H9 (cell line): ENCODE results near the gene ARAF. TPM values are rescaled to one million over a fixed set of nuclear protein-coding genes. Genes with fewer than 3 reads are reported as not detected.

Source experiments
- DNase-seq: peaks from one replicate; pipeline ENCODE4 v3.0.0-alpha.2; 2017
- H2AFZ ChIP-seq: one replicate; pipeline ENCODE4 v1.6.1; 2013; ENCODE audit warnings: mild to moderate bottlenecking, low read length, control low read depth, moderate library complexity
- H2AK5ac ChIP-seq: 2 replicates; pipeline ENCODE4 v1.6.1; 2013; ENCODE audit warnings: low read length, control low read depth, mixed read lengths; ENCODE audit not compliant: insufficient read length
- H2BK120ac ChIP-seq: one replicate; pipeline ENCODE4 v1.6.1; 2013; ENCODE audit warnings: low read depth, mild to moderate bottlenecking, low read length, control low read depth, inconsistent platforms; ENCODE audit not compliant: poor library complexity, severe bottlenecking
- H2BK12ac ChIP-seq: 2 replicates; pipeline ENCODE4 v1.6.1; 2013; ENCODE audit warnings: low read length, control low read depth, mixed read lengths, low read depth; ENCODE audit not compliant: insufficient read length
- H2BK15ac ChIP-seq: 2 replicates; pipeline ENCODE4 v1.6.1; 2013; ENCODE audit warnings: low read depth, low read length, control low read depth
- H2BK20ac ChIP-seq: one replicate; pipeline ENCODE4 v1.6.1; 2013; ENCODE audit warnings: low read depth, mild to moderate bottlenecking, low read length, control low read depth, inconsistent platforms; ENCODE audit not compliant: poor library complexity, severe bottlenecking
- H2BK5ac ChIP-seq: 2 replicates; pipeline ENCODE4 v1.6.1; 2013; ENCODE audit warnings: low read length, control low read depth, mixed read lengths; ENCODE audit not compliant: insufficient read length
- H3K14ac ChIP-seq: 2 replicates; pipeline ENCODE4 v1.6.1; 2013; ENCODE audit warnings: low read length, control low read depth; ENCODE audit not compliant: insufficient read depth
- H3K18ac ChIP-seq: 2 replicates; pipeline ENCODE4 v1.6.1; 2013; ENCODE audit warnings: low read depth, mild to moderate bottlenecking, mixed read lengths, low read length, control low read depth; ENCODE audit not compliant: insufficient read length
- H3K23ac ChIP-seq: 2 replicates; pipeline ENCODE4 v1.6.1; 2013; ENCODE audit warnings: low read length, control low read depth, mixed read lengths, low read depth; ENCODE audit not compliant: insufficient read length
- H3K23me2 ChIP-seq: 2 replicates; pipeline ENCODE4 v1.6.1; 2013; ENCODE audit warnings: low read depth, mild to moderate bottlenecking, mixed read lengths, low read length, control low read depth; ENCODE audit not compliant: insufficient read length, poor library complexity, severe bottlenecking
- H3K27ac ChIP-seq: 2 replicates; pipeline ENCODE4 v1.5.1; 2013; ENCODE audit warnings: low read length, control low read depth, mixed read lengths, low read depth; ENCODE audit not compliant: insufficient read length
- H3K27me3 ChIP-seq: 2 replicates; pipeline ENCODE4 v1.6.1; 2013; ENCODE audit warnings: low read length, control low read depth, inconsistent platforms; ENCODE audit not compliant: insufficient read depth
- H3K4ac ChIP-seq: 2 replicates; pipeline ENCODE4 v1.6.1; 2013; ENCODE audit warnings: low read depth, mild to moderate bottlenecking, control low read depth, inconsistent platforms, low read length, moderate library complexity
- H3K4me1 ChIP-seq: 2 replicates; pipeline ENCODE4 v1.6.1; 2013; ENCODE audit warnings: low read length, control low read depth, inconsistent platforms; ENCODE audit not compliant: insufficient read depth
- H3K4me2 ChIP-seq: 2 replicates; pipeline ENCODE4 v1.6.1; 2013; ENCODE audit warnings: low read length, control low read depth, mixed read lengths; ENCODE audit not compliant: insufficient read length, insufficient read depth
- H3K56ac ChIP-seq: 2 replicates; pipeline ENCODE4 v1.6.1; 2013; ENCODE audit warnings: low read depth, mild to moderate bottlenecking, mixed read lengths, low read length, control low read depth; ENCODE audit not compliant: insufficient read length
- H3K79me1 ChIP-seq: 2 replicates; pipeline ENCODE4 v1.6.1; 2013; ENCODE audit warnings: low read depth, mild to moderate bottlenecking, moderate library complexity, low read length, control low read depth, inconsistent platforms; ENCODE audit not compliant: insufficient read depth, poor library complexity, severe bottlenecking
- H3K79me2 ChIP-seq: 2 replicates; pipeline ENCODE4 v1.6.1; 2013; ENCODE audit warnings: low read length, control low read depth, inconsistent platforms; ENCODE audit not compliant: insufficient read depth
- H3K9ac ChIP-seq: 2 replicates; pipeline ENCODE4 v1.6.1; 2013; ENCODE audit warnings: low read length, control low read depth, mixed read lengths; ENCODE audit not compliant: insufficient read length; ENCODE audit errors: extremely low read depth
- H3K9me3 ChIP-seq: one replicate; pipeline ENCODE4 v1.6.1; 2013; ENCODE audit warnings: low read depth, low read length, inconsistent platforms; ENCODE audit not compliant: control insufficient read depth
- H3T11ph ChIP-seq: one replicate; pipeline ENCODE4 v1.6.1; 2013; ENCODE audit warnings: mild to moderate bottlenecking, low read length, control low read depth, inconsistent platforms
- H4K20me1 ChIP-seq: one replicate; pipeline ENCODE4 v1.6.1; 2013; ENCODE audit not compliant: control insufficient read depth, insufficient read length, insufficient read depth
- H4K5ac ChIP-seq: 2 replicates; pipeline ENCODE4 v1.6.1; 2013; ENCODE audit warnings: low read depth, mild to moderate bottlenecking, mixed read lengths, low read length, control low read depth; ENCODE audit not compliant: insufficient read length
- H4K8ac ChIP-seq: replicated peaks from 2 replicates; pipeline ENCODE4 v1.6.1; 2013; ENCODE audit warnings: low read length, control low read depth, mixed read lengths, low read depth; ENCODE audit not compliant: insufficient read length
- H4K91ac ChIP-seq: 2 replicates; pipeline ENCODE4 v1.6.1; 2013; ENCODE audit warnings: low read depth, mild to moderate bottlenecking, moderate library complexity, mixed read lengths, low read length, control low read depth; ENCODE audit not compliant: insufficient read length
- H3K27ac Mint-ChIP-seq, 3 experiments: 2 replicates in 2 of 3; 3 replicates in 1 of 3; pipeline ENCODE4 v1.8.0; 2020 to 2021; ENCODE audit warnings: mixed read lengths in 3 of 3, mild to moderate bottlenecking in 1 of 3, moderate library complexity in 1 of 3
- H3K27me3 Mint-ChIP-seq: 2 replicates; pipeline ENCODE4 v1.8.0; 2021; ENCODE audit warnings: low read depth, mild to moderate bottlenecking, moderate library complexity, mixed read lengths
- H3K36me3 Mint-ChIP-seq, 3 experiments: 2 replicates in 2 of 3; 3 replicates in 1 of 3; pipeline ENCODE4 v1.8.0; 2020 to 2021; ENCODE audit warnings: low read depth in 3 of 3, mixed read lengths in 3 of 3; ENCODE audit not compliant: insufficient read depth in 1 of 3
- H3K4me1 Mint-ChIP-seq, 2 experiments: 2 replicates each; pipeline ENCODE4 v1.8.0; 2020; ENCODE audit warnings: mixed read lengths in 2 of 2
- H3K4me3 Mint-ChIP-seq, 2 experiments: 2 replicates in 1 of 2; 3 replicates in 1 of 2; pipeline ENCODE4 v1.8.0; 2020 to 2021; ENCODE audit warnings: mild to moderate bottlenecking in 2 of 2, mixed read lengths in 2 of 2, moderate library complexity in 1 of 2
- H3K9me3 Mint-ChIP-seq, 2 experiments: 2 replicates in 1 of 2; 3 replicates in 1 of 2; pipeline ENCODE4 v1.8.0; 2020; ENCODE audit warnings: mild to moderate bottlenecking in 2 of 2, mixed read lengths in 2 of 2, moderate library complexity in 1 of 2
- WGBS: extraction: QIAGEN DNeasy Blood & Tissue Kit; methylation state at CpG from one replicate; pipeline ENCODE4 v1.1.7; 2013; ENCODE audit warnings: missing lambda C conversion rate, low lambda C conversion rate, mixed read lengths; ENCODE audit not compliant: insufficient read length; ENCODE audit errors: extremely low coverage; 5-methylcytosine and 5-hydroxymethylcytosine counted together
- total RNA-seq: library from RNA; stranded (reverse); gene quantifications from 2 replicates; pipeline ENCODE4 v1.2.1, GENCODE V29; 2021
- TF ChIP-seq, protein P1 (sequence below): fragments of 200-600 bp; sonication (generic); conservative IDR thresholded peaks from 3 replicates; pipeline ENCODE4 v1.8.0; 2021; ENCODE audit warnings: antibody characterized with exemption, mild to moderate bottlenecking

Gene ARAF
- total RNA-seq, 1 experiment from 2014 or later = 48.1 TPM

- H3K18ac ChIP-seq = peak overlapping the region; percentile 61
- no peak overlapping the region for H3K27ac ChIP-seq
- H3K36me3 Mint-ChIP-seq = peaks cover 39 to 50% (median 44%) of the 10 kb centered on the region in 3 experiments
- no peaks in the 10 kb centered on the region for H3K79me2 ChIP-seq
- TF ChIP-seq, protein P1, sequence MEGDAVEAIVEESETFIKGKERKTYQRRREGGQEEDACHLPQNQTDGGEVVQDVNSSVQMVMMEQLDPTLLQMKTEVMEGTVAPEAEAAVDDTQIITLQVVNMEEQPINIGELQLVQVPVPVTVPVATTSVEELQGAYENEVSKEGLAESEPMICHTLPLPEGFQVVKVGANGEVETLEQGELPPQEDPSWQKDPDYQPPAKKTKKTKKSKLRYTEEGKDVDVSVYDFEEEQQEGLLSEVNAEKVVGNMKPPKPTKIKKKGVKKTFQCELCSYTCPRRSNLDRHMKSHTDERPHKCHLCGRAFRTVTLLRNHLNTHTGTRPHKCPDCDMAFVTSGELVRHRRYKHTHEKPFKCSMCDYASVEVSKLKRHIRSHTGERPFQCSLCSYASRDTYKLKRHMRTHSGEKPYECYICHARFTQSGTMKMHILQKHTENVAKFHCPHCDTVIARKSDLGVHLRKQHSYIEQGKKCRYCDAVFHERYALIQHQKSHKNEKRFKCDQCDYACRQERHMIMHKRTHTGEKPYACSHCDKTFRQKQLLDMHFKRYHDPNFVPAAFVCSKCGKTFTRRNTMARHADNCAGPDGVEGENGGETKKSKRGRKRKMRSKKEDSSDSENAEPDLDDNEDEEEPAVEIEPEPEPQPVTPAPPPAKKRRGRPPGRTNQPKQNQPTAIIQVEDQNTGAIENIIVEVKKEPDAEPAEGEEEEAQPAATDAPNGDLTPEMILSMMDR = no peak
- peaks cover 13 to 31% of the 10 kb centered on the region in 2 experiments for H3K4me1 Mint-ChIP-seq
- DNase-seq = peak; percentile 87
- H4K8ac ChIP-seq = no peak overlapping the region
- no peak overlapping the region for H2BK5ac ChIP-seq
- no peaks in the 10 kb centered on the region for H3K23me2 ChIP-seq
- WGBS = no CpG with 5 or more reads among the region's 20 CpGs
- H2BK20ac ChIP-seq = no peak overlapping the region
- peak overlapping the region; percentile 46 for H2BK12ac ChIP-seq
- H2AK5ac ChIP-seq = no peak overlapping the region
- H3K56ac ChIP-seq = no peak overlapping the region
- H3K9me3 Mint-ChIP-seq = peaks cover 85 to 91% of the 10 kb centered on the region in 2 experiments
- no peak overlapping the region for H3K9ac ChIP-seq
- no peak overlapping the region for H2AFZ ChIP-seq
- peaks cover 43% of the 10 kb centered on the region for H3K9me3 ChIP-seq
- no peak overlapping the region for H3K4ac ChIP-seq
- peak overlapping the region; percentile 92 to 96 (median 94) for H3K27ac Mint-ChIP-seq
- H3K79me1 ChIP-seq = no peaks in the 10 kb centered on the region
- H4K20me1 ChIP-seq = no peaks in the 10 kb centered on the region
- H3K4me3 Mint-ChIP-seq = peak overlapping the region; percentile 68 to 76
- H4K91ac ChIP-seq = peak overlapping the region; percentile 52
- H2BK15ac ChIP-seq = no peak overlapping the region
- no peak overlapping the region for H3T11ph ChIP-seq
- H3K27me3 Mint-ChIP-seq = peaks cover 3% of the 10 kb centered on the region; the same call in 1 of the 2 replicates
- H3K4me2 ChIP-seq = peak overlapping the region; percentile 4
- peak overlapping the region; percentile 85 for H3K14ac ChIP-seq
- H3K27me3 ChIP-seq = no peaks in the 10 kb centered on the region
- H2BK120ac ChIP-seq = no peak overlapping the region
- no peak overlapping the region for H4K5ac ChIP-seq
- H3K23ac ChIP-seq = no peak overlapping the region
- peaks cover 3% of the 10 kb centered on the region; the same call in 1 of the 2 replicates for H3K4me1 ChIP-seq
Observed at GRCh38 chrX:47573341-47574075, 12.5 kb downstream of the ARAF start.
